Natural killer cell (primary cell): ENCODE results near the gene HTRA1. TPM values are rescaled to one million over a fixed set of nuclear protein-coding genes. Genes with fewer than 3 reads are reported as not detected.

Source experiments
- ATAC-seq, 3 donors: fragments of 150-1000 bp in 2 of 3; fragments of 200-7000 bp in 1 of 3; cut with Tn5 transposase; 1 replicate in 1 of 3; 2 replicates in 2 of 3; pipeline ENCODE4 v1.10.0; 2021; ENCODE audit warnings: mild to moderate bottlenecking in 2 of 3, moderate library complexity in 2 of 3
- DNase-seq, 2 donors: peaks; one replicate each; pipeline versions ENCODE4 v3.0.0 to v3.0.0-alpha.2; 2013 to 2021; ENCODE audit warnings: mixed read lengths in 1 of 2
- H3K27ac ChIP-seq: one replicate; pipeline ENCODE4 v1.5.1; 2013; ENCODE audit warnings: mild to moderate bottlenecking, low read length
- H3K27me3 ChIP-seq: one replicate; pipeline ENCODE4 v1.6.1; 2013; ENCODE audit warnings: low read length; ENCODE audit not compliant: control insufficient read depth, insufficient read depth
- H3K36me3 ChIP-seq: one replicate; pipeline ENCODE4 v1.6.1; 2013; ENCODE audit warnings: low read length; ENCODE audit not compliant: control insufficient read depth, insufficient read depth
- H3K4me1 ChIP-seq: one replicate; pipeline ENCODE4 v1.6.1; 2013; ENCODE audit warnings: low read length; ENCODE audit not compliant: control insufficient read depth, insufficient read depth
- H3K4me3 ChIP-seq: one replicate; pipeline ENCODE4 v1.5.1; 2013; ENCODE audit warnings: low read length
- H3K9me3 ChIP-seq: one replicate; pipeline ENCODE4 v1.6.1; 2013; ENCODE audit warnings: low read length; ENCODE audit not compliant: control insufficient read depth, insufficient read depth
- H3K27ac Mint-ChIP-seq, 2 donors: one replicate each; pipeline ENCODE4 v1.8.0; 2022; ENCODE audit warnings: mild to moderate bottlenecking in 2 of 2, mixed read lengths in 2 of 2, moderate library complexity in 1 of 2
- H3K27me3 Mint-ChIP-seq, 2 donors: one replicate each; pipeline ENCODE4 v1.8.0; 2022; ENCODE audit warnings: low read depth in 2 of 2, mixed read lengths in 2 of 2
- H3K36me3 Mint-ChIP-seq: one replicate; pipeline ENCODE4 v1.8.0; 2022; ENCODE audit warnings: mixed read lengths
- H3K4me1 Mint-ChIP-seq, 2 donors: one replicate each; pipeline ENCODE4 v1.8.0; 2022; ENCODE audit warnings: mixed read lengths in 2 of 2
- H3K4me3 Mint-ChIP-seq: one replicate; pipeline ENCODE4 v1.8.0; 2022; ENCODE audit warnings: mild to moderate bottlenecking, moderate library complexity, mixed read lengths
- H3K9me3 Mint-ChIP-seq, 2 donors: one replicate each; pipeline ENCODE4 v1.8.0; 2022; ENCODE audit warnings: mixed read lengths in 2 of 2
- CTCF ChIP-seq: fragments of 200-600 bp; IDR thresholded peaks from one replicate; pipeline ENCODE4 v1.8.0; 2022; ENCODE audit warnings: antibody characterized with exemption
- WGBS: methylation state at CpG from one replicate; pipeline ENCODE4 v1.1.7; 2013; ENCODE audit warnings: missing lambda C conversion rate; ENCODE audit not compliant: insufficient coverage; 5-methylcytosine and 5-hydroxymethylcytosine counted together
- intact Hi-C: fragments of 100-400 bp; cut with micrococcal nuclease; formaldehyde crosslinking; loops from one replicate; pipeline ENCODE4 v1.14.2; 2022
- total RNA-seq, 4 donors: library from RNA; stranded (reverse); fragments of 120-200 nt in 1 of 4; gene quantifications; one replicate each; pipeline versions ENCODE4 v1.2.3 to v1.2.4, GENCODE V29; 2013 to 2022

The HTRA1 gene
- total RNA-seq, 3 donors from 2014 or later (not counting 1 experiment from before 2014, with no cell fraction given), result not detected

GRCh38 chr10:122487174-122487765 is 25.9 kb downstream of the HTRA1 start:
- H3K4me3 Mint-ChIP-seq, result no peak overlapping the region
- H3K36me3 Mint-ChIP-seq, result no peaks in the 10 kb centered on the region
- H3K4me3 ChIP-seq, result no peak overlapping the region
- no peaks in the 10 kb centered on the region for H3K9me3 ChIP-seq
- no peaks in the 10 kb centered on the region for H3K4me1 Mint-ChIP-seq
- WGBS, result 76% methylated on average over 16 of the region's 16 CpGs
- peaks cover 13 to 39% of the 10 kb centered on the region in 2 donors for H3K27me3 Mint-ChIP-seq
- H3K27ac ChIP-seq, result no peak overlapping the region
- no peak for ATAC-seq
- H3K9me3 Mint-ChIP-seq, result no peaks in the 10 kb centered on the region
- H3K36me3 ChIP-seq, result no peaks in the 10 kb centered on the region
- TF ChIP-seq CTCF, result no peak
- intact Hi-C loops, result no loop called here
- H3K27ac Mint-ChIP-seq, result no peak overlapping the region
- H3K4me1 ChIP-seq, result peaks cover 9% of the 10 kb centered on the region
- DNase-seq, result no peak
- H3K27me3 ChIP-seq, result no peaks in the 10 kb centered on the region

- Mint-ChIP-seq H3K4me1 (no peaks in the 10 kb centered on the region), H3K36me3 (no peaks in the 10 kb centered on the region), H3K27ac (no peak overlapping the region), H3K4me3 (no peak overlapping the region), H3K27me3 (peaks cover 13 to 22% of the 10 kb centered on the region in 2 donors), H3K9me3 (no peaks in the 10 kb centered on the region)
- DNase-seq, result no peak
- H3K4me1 ChIP-seq, result peaks cover 9% of the 10 kb centered on the region
- no peaks in the 10 kb centered on the region for H3K27me3 ChIP-seq
- no peak for ATAC-seq
- no peaks in the 10 kb centered on the region for H3K36me3 ChIP-seq
- H3K27ac ChIP-seq, result no peak overlapping the region
- H3K9me3 ChIP-seq, result no peaks in the 10 kb centered on the region
- 67% methylated on average over 1 of the region's 4 CpGs for WGBS
- intact Hi-C loops, result no loop called here
- no peak overlapping the region for H3K4me3 ChIP-seq
- TF ChIP-seq CTCF, result no peak
Measured at GRCh38 chr10:122490268-122490667, 28.9 kb downstream of the HTRA1 start.

- intact Hi-C loops, result no loop called here
- Mint-ChIP-seq H3K27ac (no peak overlapping the region), H3K4me1 (no peaks in the 10 kb centered on the region), H3K9me3 (no peaks in the 10 kb centered on the region), H3K27me3 (peaks cover 13 to 26% of the 10 kb centered on the region in 2 donors), H3K4me3 (no peak overlapping the region), H3K36me3 (no peaks in the 10 kb centered on the region)
- H3K27ac ChIP-seq, result no peak overlapping the region
- no peaks in the 10 kb centered on the region for H3K36me3 ChIP-seq
- H3K27me3 ChIP-seq, result no peaks in the 10 kb centered on the region
- H3K9me3 ChIP-seq, result no peaks in the 10 kb centered on the region
- H3K4me1 ChIP-seq, result peaks cover 9% of the 10 kb centered on the region
- ATAC-seq (peak in 2 of 3 donors; percentile 24 to 41), DNase-seq (peak in 1 of 2 donors; percentile 50)
- H3K4me3 ChIP-seq, result no peak overlapping the region
- 75% methylated on average over 26 of the region's 26 CpGs for WGBS
- TF ChIP-seq CTCF, result no peak
Measured at GRCh38 chr10:122490786-122491680, 29.7 kb downstream of the HTRA1 start.
